Measurements from ENCODE around the gene ZNF302. TPM values are rescaled to one million over a fixed set of nuclear protein-coding genes. Genes with fewer than 3 reads are reported as not detected.
"Not testable (repeated sequence)": the region's sequence is repeated elsewhere in the genome, so short reads cannot be mapped to it uniquely, and the experiment has no call there.

The ZNF302 gene
- total RNA-seq, 2 donors from 2014 or later: 7.7 to 11.7 TPM

DNA sequence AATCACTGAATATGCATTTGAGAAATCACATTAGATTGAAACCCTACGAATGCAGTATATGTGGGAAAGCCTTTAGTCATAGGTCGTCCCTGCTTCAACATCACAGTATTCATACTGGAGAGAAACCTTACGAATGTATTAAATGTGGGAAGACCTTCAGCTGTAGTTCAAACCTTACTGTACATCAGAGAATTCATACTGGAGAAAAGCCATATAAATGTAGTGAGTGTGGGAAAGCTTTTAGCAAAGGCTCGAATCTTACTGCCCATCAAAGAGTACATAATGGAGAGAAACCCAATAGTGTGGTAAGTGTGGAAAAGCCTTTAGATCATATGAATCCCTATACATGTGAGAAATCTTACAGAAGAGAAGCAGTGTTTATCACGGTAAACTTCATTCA, 7.8 kb downstream of the ZNF302 start:
- Mint-ChIP-seq H3K36me3 (ENCODE audit: low read depth) (peaks cover 48% of the 10 kb centered on the region), H3K9me3 (peaks cover 41% of the 10 kb centered on the region)
- not testable (repeated sequence) for ATAC-seq (replicated peaks); H3K27ac Mint-ChIP-seq; H3K27me3 Mint-ChIP-seq; H3K4me1 Mint-ChIP-seq; H3K4me3 Mint-ChIP-seq

DNA sequence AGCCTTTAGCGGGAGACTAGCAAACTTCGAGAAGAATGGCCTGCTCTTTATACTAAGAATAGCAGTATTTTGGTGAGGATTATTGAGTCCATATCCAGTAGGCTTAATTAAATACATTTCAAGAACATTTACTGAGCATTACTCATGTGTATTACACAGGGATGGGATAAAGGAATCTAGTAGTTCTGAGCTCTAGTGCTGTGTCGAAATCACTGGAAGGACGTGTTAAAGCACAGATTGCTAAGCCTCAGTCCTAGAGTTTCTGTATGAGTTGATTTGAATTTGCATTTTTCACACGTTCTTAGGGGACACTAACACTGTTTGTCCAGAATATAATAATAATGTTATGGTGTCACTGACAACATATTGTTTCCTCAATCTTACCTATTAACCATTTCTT, 9.0 kb downstream of the ZNF302 start:
- no peak for ATAC-seq (replicated peaks)
- Mint-ChIP-seq H3K36me3 (ENCODE audit: low read depth) (peaks cover 36% of the 10 kb centered on the region), H3K27me3 (peaks cover 3% of the 10 kb centered on the region), H3K4me1 (no peaks in the 10 kb centered on the region), H3K4me3 (no peak overlapping the region), H3K27ac (no peak overlapping the region), H3K9me3 (peaks cover 41% of the 10 kb centered on the region)

DNA sequence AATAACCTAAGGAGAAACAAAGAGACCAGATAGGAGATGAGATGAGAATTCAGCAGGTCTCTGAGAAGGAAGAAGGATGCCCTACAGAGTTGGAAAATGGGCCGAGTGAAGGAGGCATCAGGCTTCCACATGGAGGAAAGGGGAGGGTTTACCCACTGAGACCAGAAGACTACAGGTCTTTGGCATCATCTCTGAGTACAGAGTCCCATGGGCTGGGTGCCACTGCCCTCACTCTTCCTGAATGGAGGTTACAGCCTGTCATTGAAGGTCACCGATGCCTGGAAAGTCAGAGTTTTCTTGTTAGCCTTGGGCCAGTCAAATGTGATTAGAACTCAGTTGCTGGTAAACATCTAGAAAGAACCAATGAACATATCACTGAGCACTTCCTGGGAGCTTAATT, 9.9 kb downstream of the ZNF302 start:
- H3K27me3 Mint-ChIP-seq: peaks cover 5% of the 10 kb centered on the region
- peaks cover 27% of the 10 kb centered on the region for H3K36me3 Mint-ChIP-seq (ENCODE audit: low read depth)
- peaks cover 41% of the 10 kb centered on the region for H3K9me3 Mint-ChIP-seq
- ATAC-seq (replicated peaks): no peak
- H3K4me3 Mint-ChIP-seq: no peak overlapping the region
- H3K27ac Mint-ChIP-seq: no peak overlapping the region
- H3K4me1 Mint-ChIP-seq: no peaks in the 10 kb centered on the region

DNA sequence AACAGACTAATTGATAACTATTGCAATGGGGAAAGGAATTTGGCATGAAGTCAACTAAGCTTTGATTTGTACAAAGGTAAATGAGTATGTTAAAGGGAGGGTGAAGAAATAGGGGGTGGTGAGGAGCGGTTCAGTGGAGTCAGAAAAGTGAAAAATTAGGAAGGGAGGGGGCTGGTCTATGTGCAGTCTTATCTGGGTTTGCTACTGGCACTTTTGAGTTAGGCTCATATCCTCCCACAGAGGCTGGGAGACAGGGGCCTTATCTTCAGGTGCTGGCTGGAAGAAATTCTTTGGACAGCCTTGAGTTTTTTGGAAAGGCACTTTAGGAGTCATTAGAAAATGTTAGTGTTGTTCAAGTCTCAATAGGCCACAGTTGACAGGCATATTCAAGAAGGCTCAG, 11.1 kb downstream of the ZNF302 start:
- no peak overlapping the region for H3K4me3 Mint-ChIP-seq

DNA sequence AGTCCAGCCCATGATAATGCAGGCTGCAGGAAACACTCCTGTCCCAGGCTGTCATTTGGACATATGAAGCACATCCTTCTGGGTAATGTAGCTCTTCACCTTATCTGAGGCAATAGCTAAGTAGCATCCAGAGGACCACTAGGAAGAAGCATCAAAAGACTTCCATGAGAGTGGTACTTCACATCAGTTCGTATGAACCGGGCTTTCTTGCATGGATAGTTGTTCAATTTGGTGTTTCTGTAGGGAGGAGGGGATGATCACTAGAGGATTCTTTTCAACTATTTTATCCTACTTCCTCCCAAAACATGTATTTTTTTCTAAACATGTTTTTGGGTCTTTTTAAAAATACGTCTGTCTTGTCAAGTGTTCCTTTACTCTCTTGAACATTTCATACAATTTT, 12.9 kb downstream of the ZNF302 start:
- Mint-ChIP-seq H3K27ac (no peak overlapping the region), H3K9me3 (peaks cover 27% of the 10 kb centered on the region), H3K4me1 (no peaks in the 10 kb centered on the region), H3K27me3 (peaks cover 12% of the 10 kb centered on the region), H3K36me3 (ENCODE audit: low read depth) (no peaks in the 10 kb centered on the region), H3K4me3 (no peak overlapping the region)
- no peak for ATAC-seq (replicated peaks)

More for the DNA sequence above, 11.1 kb downstream of the ZNF302 start:
- Mint-ChIP-seq H3K9me3 (peaks cover 37% of the 10 kb centered on the region), H3K4me1 (no peaks in the 10 kb centered on the region), H3K27me3 (peaks cover 9% of the 10 kb centered on the region), H3K36me3 (ENCODE audit: low read depth) (peaks cover 15% of the 10 kb centered on the region), H3K27ac (no peak overlapping the region)
- ATAC-seq (replicated peaks): no peak

DNA sequence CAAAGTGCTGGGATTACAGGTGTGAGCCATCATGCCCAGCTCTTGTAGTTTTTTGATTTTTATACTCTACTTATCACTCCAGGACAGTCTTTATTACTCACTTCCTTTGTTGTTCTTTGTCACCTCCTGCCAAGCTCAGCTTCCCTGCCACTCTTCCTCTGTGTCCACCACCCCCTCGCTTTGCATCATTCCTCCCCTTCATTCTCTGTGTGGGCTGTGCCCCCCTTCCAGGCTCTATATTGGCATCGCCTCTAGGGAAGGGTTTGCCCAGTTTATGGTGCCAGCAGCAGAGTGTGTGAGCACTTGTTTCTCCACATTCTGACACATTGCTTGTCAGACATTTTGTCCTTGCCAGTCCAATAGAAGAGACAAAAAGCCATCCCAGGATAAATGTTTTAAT, 15.1 kb downstream of the ZNF302 start:
- ATAC-seq (replicated peaks): no peak
- no peak overlapping the region for H3K4me3 Mint-ChIP-seq
- H3K9me3 Mint-ChIP-seq: peaks cover 14% of the 10 kb centered on the region
- H3K4me1 Mint-ChIP-seq: no peaks in the 10 kb centered on the region
- no peaks in the 10 kb centered on the region for H3K36me3 Mint-ChIP-seq (ENCODE audit: low read depth)
- H3K27me3 Mint-ChIP-seq: peaks cover 12% of the 10 kb centered on the region
- no peak overlapping the region for H3K27ac Mint-ChIP-seq

DNA sequence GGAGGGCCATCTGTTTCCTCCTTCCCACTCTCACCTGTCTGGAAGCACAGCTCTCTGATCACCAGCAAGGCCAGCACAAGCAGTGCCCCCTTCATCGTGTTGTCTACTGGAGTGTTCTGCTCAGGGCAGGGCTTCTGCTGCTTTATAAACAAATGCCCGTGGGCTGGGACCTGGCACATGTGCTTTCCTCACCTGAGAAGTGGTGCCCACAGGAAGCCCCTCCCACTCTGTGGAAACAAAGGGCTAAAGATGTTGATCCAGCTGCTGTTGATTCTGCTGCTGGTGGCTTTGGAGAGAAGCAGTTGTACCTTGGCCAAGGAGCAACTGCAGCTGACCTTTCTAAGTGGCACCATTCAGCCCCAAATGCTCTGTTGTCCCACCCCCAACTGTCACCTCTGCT, 30.2 kb downstream of the ZNF302 start:
- Mint-ChIP-seq H3K4me1 (no peaks in the 10 kb centered on the region), H3K4me3 (no peak overlapping the region), H3K27ac (no peak overlapping the region), H3K9me3 (no peaks in the 10 kb centered on the region), H3K36me3 (ENCODE audit: low read depth) (no peaks in the 10 kb centered on the region), H3K27me3 (peaks cover 15% of the 10 kb centered on the region)
- no peak for ATAC-seq (replicated peaks)

DNA sequence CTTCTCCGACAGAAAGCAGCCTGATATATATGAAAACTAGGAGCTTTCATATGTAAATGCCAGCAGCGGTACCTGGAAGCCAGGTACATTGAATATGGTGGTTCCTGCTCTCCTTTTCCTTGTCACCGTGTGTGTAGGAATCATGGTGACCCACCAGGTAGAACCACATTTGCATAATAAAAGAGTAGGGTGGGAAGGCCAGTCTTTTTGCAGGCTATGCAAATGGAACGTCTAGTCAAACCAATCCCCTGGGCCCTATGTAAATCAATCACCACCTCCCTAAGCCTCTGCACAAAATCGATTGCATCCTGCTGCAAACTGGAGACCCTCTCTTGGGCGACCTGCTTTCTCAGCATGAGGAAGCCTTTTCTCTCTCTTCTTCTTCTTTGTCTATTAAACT, 34.4 kb downstream of the ZNF302 start:
- H3K4me3 Mint-ChIP-seq: no peak overlapping the region
- H3K9me3 Mint-ChIP-seq: no peaks in the 10 kb centered on the region

DNA sequence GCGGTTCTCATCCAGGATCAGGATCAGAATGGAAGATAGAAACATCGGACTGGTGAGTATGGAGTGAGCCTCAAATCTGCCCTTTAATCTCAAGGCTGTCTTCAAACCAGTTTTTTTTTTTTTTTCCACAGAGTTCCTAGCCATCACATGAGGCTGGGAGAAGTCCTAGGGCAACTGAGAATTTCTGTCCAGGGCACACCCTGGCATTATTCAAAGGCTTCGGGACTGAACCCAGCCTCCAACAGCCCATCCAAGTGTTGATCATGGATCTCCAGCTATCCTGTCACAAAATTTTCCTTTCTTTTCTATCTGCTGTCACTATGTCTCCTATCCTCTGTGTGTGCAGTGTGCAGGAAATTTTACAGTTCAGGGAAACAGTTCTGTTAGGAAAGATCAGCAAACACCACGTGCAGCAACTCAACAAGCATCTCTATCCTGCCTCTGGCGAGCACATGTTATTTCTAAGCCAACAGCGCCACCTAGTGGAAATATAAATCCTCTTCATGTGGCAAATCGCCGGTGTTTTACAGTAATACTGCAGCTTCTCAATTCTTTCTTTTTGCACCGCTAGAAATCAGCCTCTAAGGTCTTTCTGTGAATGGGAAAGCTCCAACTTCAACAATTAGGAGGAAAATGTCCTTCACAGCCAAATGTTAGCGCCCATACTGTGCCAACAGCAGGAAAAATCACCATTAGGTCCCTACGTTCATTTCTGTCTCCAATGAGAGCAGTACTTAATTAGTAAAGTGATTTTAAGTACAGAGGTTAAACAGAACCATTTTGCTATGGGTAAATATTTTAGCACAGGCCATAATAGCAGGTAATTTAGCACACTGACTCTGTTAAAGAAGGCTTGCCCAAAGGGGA, 35.1 kb downstream of the ZNF302 start:
- ATAC-seq (replicated peaks): peak; percentile 68
- no peaks in the 10 kb centered on the region for H3K9me3 Mint-ChIP-seq
- H3K4me3 Mint-ChIP-seq: no peak overlapping the region
- peaks cover 19% of the 10 kb centered on the region for H3K27me3 Mint-ChIP-seq
- no peak overlapping the region for H3K27ac Mint-ChIP-seq
- H3K36me3 Mint-ChIP-seq (ENCODE audit: low read depth): no peaks in the 10 kb centered on the region
- H3K4me1 Mint-ChIP-seq: no peaks in the 10 kb centered on the region

More for the DNA sequence above, 34.4 kb downstream of the ZNF302 start:
- no peak for ATAC-seq (replicated peaks)
- no peaks in the 10 kb centered on the region for H3K4me1 Mint-ChIP-seq
- no peak overlapping the region for H3K27ac Mint-ChIP-seq
- H3K27me3 Mint-ChIP-seq: peaks cover 19% of the 10 kb centered on the region
- H3K36me3 Mint-ChIP-seq (ENCODE audit: low read depth): no peaks in the 10 kb centered on the region

DNA sequence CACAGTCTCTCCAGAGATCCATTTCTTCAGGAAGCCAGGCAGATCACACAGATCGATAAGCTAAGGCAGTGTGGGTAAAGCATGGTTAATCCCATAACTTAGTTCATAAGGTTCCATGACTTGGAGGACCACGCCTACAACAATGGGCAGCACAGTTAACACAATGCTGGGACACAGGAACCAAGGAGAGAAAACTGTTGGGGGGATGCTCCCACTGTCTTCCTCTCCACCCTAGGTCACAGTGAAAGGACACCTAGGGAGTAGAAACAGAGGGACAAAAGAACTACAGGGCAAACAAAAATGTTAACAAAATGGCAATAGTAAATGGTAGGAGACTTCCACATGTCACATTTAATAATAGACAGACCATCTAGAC, 35.8 kb downstream of the ZNF302 start:
- Mint-ChIP-seq H3K9me3 (no peaks in the 10 kb centered on the region), H3K4me1 (no peaks in the 10 kb centered on the region), H3K4me3 (no peak overlapping the region), H3K27ac (no peak overlapping the region), H3K27me3 (peaks cover 19% of the 10 kb centered on the region), H3K36me3 (ENCODE audit: low read depth) (no peaks in the 10 kb centered on the region)
- no peak for ATAC-seq (replicated peaks)

DNA sequence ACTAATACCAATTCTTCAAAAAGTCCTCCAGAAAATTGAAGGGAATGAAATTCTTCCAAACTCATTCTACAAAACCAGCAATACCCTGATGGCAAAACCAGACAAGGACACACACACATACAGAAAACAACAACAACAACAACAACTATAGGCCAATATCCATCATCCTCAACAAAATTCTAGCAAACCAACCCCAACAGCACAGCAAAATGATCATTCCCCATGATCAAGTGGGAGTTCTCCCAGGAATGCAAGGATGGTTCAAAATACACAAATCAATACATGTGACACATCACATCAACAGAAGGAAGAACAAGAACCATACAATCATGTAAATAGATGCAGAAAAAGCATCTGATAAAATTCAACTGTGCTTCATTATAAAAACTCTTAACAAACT, 37.9 kb downstream of the ZNF302 start:
- H3K4me3 Mint-ChIP-seq: no peak overlapping the region
- no peak overlapping the region for H3K27ac Mint-ChIP-seq
- H3K4me1 Mint-ChIP-seq: no peaks in the 10 kb centered on the region
- H3K9me3 Mint-ChIP-seq: no peaks in the 10 kb centered on the region
- H3K27me3 Mint-ChIP-seq: peaks cover 19% of the 10 kb centered on the region
- H3K36me3 Mint-ChIP-seq (ENCODE audit: low read depth): no peaks in the 10 kb centered on the region
- no peak for ATAC-seq (replicated peaks)

DNA sequence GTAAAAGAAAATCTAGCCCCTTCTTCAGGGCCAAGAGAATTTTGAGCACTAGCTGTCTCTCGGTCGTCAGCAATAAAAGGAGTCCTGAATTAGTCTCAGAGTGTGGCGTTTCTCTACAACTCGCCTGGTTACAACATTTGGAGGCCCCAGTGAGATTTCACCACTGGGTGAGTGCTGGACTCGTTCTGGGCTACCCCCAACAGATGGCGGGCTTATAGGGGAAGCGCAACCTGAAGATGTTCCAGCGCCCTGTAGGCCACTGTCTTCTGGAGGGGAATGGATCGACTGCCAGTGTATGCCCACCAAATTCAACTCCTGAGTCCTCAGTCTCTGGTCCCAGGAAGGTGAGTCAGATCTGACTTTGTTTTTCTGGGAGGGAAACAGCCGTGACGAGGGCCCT, 44.9 kb downstream of the ZNF302 start:
- H3K4me1 Mint-ChIP-seq: no peaks in the 10 kb centered on the region
- no peak overlapping the region for H3K4me3 Mint-ChIP-seq
- ATAC-seq (replicated peaks): no peak
- no peaks in the 10 kb centered on the region for H3K9me3 Mint-ChIP-seq
- H3K36me3 Mint-ChIP-seq (ENCODE audit: low read depth): no peaks in the 10 kb centered on the region
- no peak overlapping the region for H3K27ac Mint-ChIP-seq
- peaks cover 3% of the 10 kb centered on the region for H3K27me3 Mint-ChIP-seq

DNA sequence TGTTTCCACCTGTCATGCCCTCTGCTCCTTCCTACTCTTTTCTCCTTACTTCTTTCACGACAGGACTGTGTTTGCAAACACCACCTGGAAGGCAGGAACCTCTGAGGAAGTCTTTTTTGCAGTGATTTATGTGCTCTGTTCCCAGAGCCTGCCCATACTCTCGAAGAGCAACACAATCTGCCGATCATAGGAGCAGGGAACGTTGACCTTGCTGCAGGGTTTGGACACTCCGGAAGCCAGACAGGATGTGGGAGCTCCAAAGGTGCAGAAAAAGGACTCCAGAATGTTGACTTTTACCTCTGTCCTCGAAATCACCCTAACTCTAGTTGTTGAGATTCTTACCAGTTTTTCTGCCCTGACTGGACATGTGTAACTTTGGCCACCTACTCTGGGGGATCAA, 47.9 kb downstream of the ZNF302 start:
- no peak overlapping the region for H3K27ac Mint-ChIP-seq
- no peak for ATAC-seq (replicated peaks)

DNA sequence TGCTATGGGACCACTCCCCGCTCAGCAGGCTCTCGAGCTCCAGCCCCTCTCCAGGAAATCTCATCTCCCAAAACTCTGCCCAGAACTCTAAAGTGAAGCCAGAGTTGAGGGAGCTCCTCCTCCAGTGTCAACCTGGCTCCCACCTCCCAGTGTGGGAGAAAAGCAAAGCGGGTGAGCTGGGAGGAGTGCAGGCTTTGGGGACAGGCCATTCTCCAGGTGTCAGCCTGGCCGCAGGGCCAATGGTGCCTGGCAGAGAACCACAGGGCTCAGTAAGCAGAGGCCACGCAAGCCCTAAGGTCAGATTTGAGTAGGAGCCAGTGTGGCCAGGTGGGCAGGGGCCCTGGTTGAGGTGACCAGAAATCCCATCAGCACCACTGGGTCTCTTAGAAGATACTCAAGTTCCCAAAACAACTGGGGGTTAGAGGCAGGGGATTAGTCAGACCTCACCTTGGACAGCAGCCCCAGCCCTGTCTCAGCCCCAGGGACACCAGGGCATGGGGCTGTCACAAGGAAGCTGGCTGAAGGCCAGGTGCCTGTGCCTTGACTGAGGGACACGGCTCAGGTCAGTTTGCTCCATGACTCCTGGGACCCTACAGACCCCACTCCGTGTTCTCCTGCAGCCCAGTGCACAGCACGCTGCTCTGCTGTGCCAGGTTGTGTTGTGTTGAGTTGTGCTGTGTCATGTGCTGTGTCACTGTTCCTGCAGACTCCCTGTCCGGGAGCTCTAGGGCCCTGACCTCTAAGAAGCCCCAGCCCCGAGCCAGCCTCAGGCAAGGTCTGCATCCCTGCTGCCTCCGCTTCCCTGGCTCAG, 53.7 kb downstream of the ZNF302 start:
- H3K9me3 Mint-ChIP-seq: no peaks in the 10 kb centered on the region
- no peak overlapping the region for H3K4me3 Mint-ChIP-seq
- peaks cover 10% of the 10 kb centered on the region for H3K4me1 Mint-ChIP-seq
- no peak for ATAC-seq (replicated peaks)
- peaks cover 14% of the 10 kb centered on the region for H3K27me3 Mint-ChIP-seq
- H3K36me3 Mint-ChIP-seq (ENCODE audit: low read depth): peaks cover 8% of the 10 kb centered on the region
- H3K27ac Mint-ChIP-seq: no peak overlapping the region

More for the DNA sequence above, 47.9 kb downstream of the ZNF302 start:
- Mint-ChIP-seq H3K4me3 (no peak overlapping the region), H3K9me3 (no peaks in the 10 kb centered on the region), H3K27me3 (peaks cover 14% of the 10 kb centered on the region), H3K4me1 (no peaks in the 10 kb centered on the region), H3K36me3 (ENCODE audit: low read depth) (no peaks in the 10 kb centered on the region)

DNA sequence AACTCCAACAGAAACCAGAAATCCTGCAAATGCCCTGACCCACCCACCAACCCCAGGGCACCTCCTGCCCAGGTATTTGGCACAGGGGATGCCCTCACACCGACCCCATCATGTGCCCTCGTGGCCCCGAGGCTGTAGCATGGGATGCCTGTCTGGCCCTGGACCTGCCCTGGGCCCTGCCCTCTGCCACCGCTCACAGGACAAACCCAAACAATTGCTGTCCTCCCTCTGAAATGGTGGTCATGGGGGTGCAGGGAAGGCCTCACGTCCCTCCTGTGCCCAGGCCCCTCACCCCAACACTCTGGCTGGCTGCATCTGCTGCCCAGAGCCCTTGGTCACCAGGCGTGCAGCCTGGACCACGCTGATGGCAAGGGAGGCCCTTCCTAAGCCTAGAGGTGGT, 54.5 kb downstream of the ZNF302 start:
- ATAC-seq (replicated peaks): no peak

More for the DNA sequence above, 54.5 kb downstream of the ZNF302 start:
- peaks cover 11% of the 10 kb centered on the region for H3K4me1 Mint-ChIP-seq
- H3K36me3 Mint-ChIP-seq (ENCODE audit: low read depth): peaks cover 11% of the 10 kb centered on the region
- H3K27me3 Mint-ChIP-seq: peaks cover 11% of the 10 kb centered on the region
- H3K9me3 Mint-ChIP-seq: no peaks in the 10 kb centered on the region
- H3K27ac Mint-ChIP-seq: no peak overlapping the region
- no peak overlapping the region for H3K4me3 Mint-ChIP-seq
